ENCODE data around the gene MEX3D. TPM values are rescaled to one million over a fixed set of nuclear protein-coding genes. Genes with fewer than 3 reads are reported as not detected.

MEX3D gene
- total RNA-seq, 1 experiment from 2014 or later, result 70.4 TPM

- H3K4ac ChIP-seq (ENCODE audit: low read depth, low read length), result no peak overlapping the region; the same call in 1 of the 2 replicates
- no peak overlapping the region for H4K8ac ChIP-seq (replicated peaks; ENCODE audit: insufficient read length, low read depth, low read length)
- H4K91ac ChIP-seq (ENCODE audit: insufficient read length, low read depth, low read length), result no peak overlapping the region
- no peak overlapping the region for H3K27ac ChIP-seq (ENCODE audit: insufficient read length, low read depth, low read length)
- no peak for TF ChIP-seq CTCF (conservative IDR thresholded peaks at IDR 0.05)
- H3K18ac ChIP-seq (ENCODE audit: insufficient read length, low read depth, low read length), result peak overlapping the region; percentile 94
- H4K5ac ChIP-seq (ENCODE audit: insufficient read length, low read depth, low read length), result no peak overlapping the region
- H3K23me2 ChIP-seq (ENCODE audit: insufficient read length, low read depth, low read length, poor library complexity, severe bottlenecking), result no peaks in the 10 kb centered on the region
- Mint-ChIP-seq H3K4me3 (peak overlapping the region; percentile 68 to 81), H3K27me3 (ENCODE audit: low read depth) (peaks cover 36% of the 10 kb centered on the region), H3K27ac (no peak overlapping the region), H3K4me1 (peaks cover 2 to 15% of the 10 kb centered on the region in 2 experiments; a peak in 3 of 4 replicates), H3K9me3 (peaks cover 2 to 3% of the 10 kb centered on the region in 2 experiments; a peak in 2 of 5 replicates), H3K36me3 (ENCODE audit: insufficient read depth in 1 of 3, low read depth in 3 of 3) (peaks cover 8 to 26% (median 24%) of the 10 kb centered on the region in 3 experiments; a peak in 6 of 7 replicates)
- H2BK15ac ChIP-seq (ENCODE audit: low read depth, low read length), result no peak overlapping the region
- no peak for DNase-seq
- no peaks in the 10 kb centered on the region; the same call in 1 of the 2 replicates for H3K27me3 ChIP-seq (ENCODE audit: insufficient read depth, low read length)
- H3K23ac ChIP-seq (ENCODE audit: insufficient read length, low read depth, low read length), result no peak overlapping the region
- H3K14ac ChIP-seq (ENCODE audit: insufficient read depth, low read length), result peak overlapping the region; percentile 91
- no peak overlapping the region for H2AK5ac ChIP-seq (ENCODE audit: insufficient read length, low read length)
- no peak overlapping the region for H3K56ac ChIP-seq (ENCODE audit: insufficient read length, low read depth, low read length)
- no peak overlapping the region for H2BK120ac ChIP-seq (ENCODE audit: low read depth, low read length, poor library complexity, severe bottlenecking)
- H3K9ac ChIP-seq (ENCODE audit: extremely low read depth, insufficient read length, low read length), result peak overlapping the region; percentile 81
- no peak overlapping the region for H2BK20ac ChIP-seq (ENCODE audit: low read depth, low read length, poor library complexity, severe bottlenecking)
- no peaks in the 10 kb centered on the region for H3K4me1 ChIP-seq (ENCODE audit: insufficient read depth, low read length)
- H3K4me2 ChIP-seq (ENCODE audit: insufficient read depth, insufficient read length, low read length), result peak overlapping the region; percentile 46
- H3T11ph ChIP-seq (ENCODE audit: low read length), result no peak overlapping the region
- H2AFZ ChIP-seq (ENCODE audit: low read length), result no peak overlapping the region
- H2BK5ac ChIP-seq (ENCODE audit: insufficient read length, low read length), result no peak overlapping the region
- peaks cover 30% of the 10 kb centered on the region; the same call in 1 of the 2 replicates for H3K79me2 ChIP-seq (ENCODE audit: insufficient read depth, low read length)
- H2BK12ac ChIP-seq (ENCODE audit: insufficient read length, low read depth, low read length), result no peak overlapping the region
- H3K79me1 ChIP-seq (ENCODE audit: insufficient read depth, low read depth, low read length, poor library complexity, severe bottlenecking), result peaks cover 3% of the 10 kb centered on the region
- no CpG with 5 or more reads among the region's 108 CpGs for WGBS (ENCODE audit: extremely low coverage, insufficient read length, low lambda C conversion rate)
- no peaks in the 10 kb centered on the region for H4K20me1 ChIP-seq (ENCODE audit: control insufficient read depth, insufficient read depth, insufficient read length)
- H3K9me3 ChIP-seq (ENCODE audit: control insufficient read depth, low read depth, low read length), result no peaks in the 10 kb centered on the region
These were observed 843 bp downstream of the MEX3D start for GRCh38 chr19:1567116-1567847.
